ENCODE results near the gene HCN3.

HCN3 gene

GRCh38 chr1:155254714-155255242, 22.5 kb upstream of the HCN3 start:
- DNase-seq, result no peak

GRCh38 chr1:155255243-155256007, 21.8 kb upstream of the HCN3 start, which contains the start of gene ENTREP3:
Gene ENTREP3, minus strand, starts transcription at chr1:155255483. Its CDS starts 606 bp downstream, at chr1:155254877.
- peak; percentile 66 for DNase-seq

GRCh38 chr1:155256058-155256852, 21.0 kb upstream of the HCN3 start:
- no peak for DNase-seq

GRCh38 chr1:155260276-155260675, 17.0 kb upstream of the HCN3 start:
- DNase-seq, result no peak

- DNase-seq, result no peak
Measured at GRCh38 chr1:155261493-155261851, 15.8 kb upstream of the HCN3 start.

GRCh38 chr1:155261852-155262673, 15.2 kb upstream of the HCN3 start, which contains the start of gene SCAMP3:
Gene SCAMP3, minus strand, starts transcription at chr1:155262360. Its CDS starts 209 bp downstream, at chr1:155262151.
- peak; percentile 90 for DNase-seq

GRCh38 chr1:155263067-155263466, 14.2 kb upstream of the HCN3 start:
- no peak for DNase-seq

DNA sequence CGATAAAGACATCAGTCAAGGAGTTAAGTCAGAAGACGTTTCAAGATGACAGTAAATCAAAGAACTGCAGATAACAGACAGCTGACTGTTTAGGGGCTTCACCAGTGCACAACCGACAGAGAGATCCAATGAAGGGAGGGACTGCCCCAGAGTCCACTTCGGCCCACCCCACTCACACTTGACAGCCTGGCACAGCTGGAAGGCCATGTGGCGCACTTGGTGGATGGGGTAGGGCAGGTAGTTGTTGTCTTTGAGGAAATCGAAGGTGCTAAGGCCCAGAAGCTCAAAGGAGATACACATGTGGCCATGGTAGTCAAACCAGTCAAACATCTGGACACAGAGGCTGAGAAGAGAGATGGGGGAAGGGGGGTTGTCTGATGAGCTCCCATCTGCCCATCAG, 10.7 kb upstream of the HCN3 start:
- DNase-seq, result no peak

GRCh38 chr1:155267373-155267772, 9.9 kb upstream of the HCN3 start:
- no peak for DNase-seq

GRCh38 chr1:155268630-155269029, 8.6 kb upstream of the HCN3 start:
- DNase-seq, result no peak

GRCh38 chr1:155269381-155269780, 7.9 kb upstream of the HCN3 start:
- no peak for DNase-seq

GRCh38 chr1:155272466-155273342, 4.6 kb upstream of the HCN3 start:
- DNase-seq, result no peak

DNA sequence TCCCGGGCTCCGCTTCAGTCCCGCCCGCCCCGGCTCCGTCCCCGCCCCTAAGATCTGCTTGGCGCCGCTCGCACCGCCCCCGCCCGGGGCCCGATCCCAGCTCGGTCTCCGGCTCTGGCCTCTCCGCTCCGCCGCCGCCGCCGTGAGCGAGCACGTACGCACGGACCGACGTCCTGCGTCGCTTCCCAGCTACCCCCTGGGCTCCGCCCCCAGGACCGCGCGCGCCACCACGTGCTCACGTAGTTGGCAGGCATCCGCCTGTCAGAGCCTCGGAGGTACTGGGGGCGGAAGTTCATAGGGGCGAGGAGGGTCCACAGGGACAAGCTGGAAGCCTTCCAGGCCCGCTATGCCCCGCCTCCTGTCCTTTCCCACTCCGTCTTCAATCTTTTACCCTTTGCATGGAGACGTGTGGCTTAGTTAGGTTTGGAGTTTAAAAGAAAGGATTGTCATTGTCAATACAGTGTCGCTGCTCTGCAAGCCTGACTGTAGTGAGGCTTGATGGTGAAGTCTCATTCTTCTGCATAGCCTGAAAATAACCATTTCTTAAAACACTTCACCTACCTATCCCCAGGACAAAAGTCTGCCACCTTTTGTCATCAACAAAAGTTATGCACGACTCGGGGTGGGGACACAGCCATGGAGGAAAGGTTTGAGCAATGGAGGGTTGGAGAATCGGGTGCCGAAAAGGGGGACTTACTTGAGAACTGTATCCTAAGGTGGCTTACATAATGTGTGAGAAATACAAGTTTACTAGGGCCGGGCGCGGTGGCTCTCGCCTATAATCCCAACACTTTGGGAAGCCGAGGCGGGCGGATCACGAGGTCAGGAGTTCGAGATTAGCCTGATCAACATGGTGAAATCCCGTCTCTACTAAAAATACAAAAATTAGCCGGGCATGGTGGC, 3.7 kb upstream of the HCN3 start, which contains the start of gene CLK2:
Gene CLK2, minus strand, starts transcription at position 162 of the 903 bp plus-strand sequence. CDS start 2,527 bp downstream, outside the sequence.
- peak; percentile 98 for DNase-seq

GRCh38 chr1:155277902-155278688, 832 bp downstream of the HCN3 start:
- no peak for DNase-seq

DNA sequence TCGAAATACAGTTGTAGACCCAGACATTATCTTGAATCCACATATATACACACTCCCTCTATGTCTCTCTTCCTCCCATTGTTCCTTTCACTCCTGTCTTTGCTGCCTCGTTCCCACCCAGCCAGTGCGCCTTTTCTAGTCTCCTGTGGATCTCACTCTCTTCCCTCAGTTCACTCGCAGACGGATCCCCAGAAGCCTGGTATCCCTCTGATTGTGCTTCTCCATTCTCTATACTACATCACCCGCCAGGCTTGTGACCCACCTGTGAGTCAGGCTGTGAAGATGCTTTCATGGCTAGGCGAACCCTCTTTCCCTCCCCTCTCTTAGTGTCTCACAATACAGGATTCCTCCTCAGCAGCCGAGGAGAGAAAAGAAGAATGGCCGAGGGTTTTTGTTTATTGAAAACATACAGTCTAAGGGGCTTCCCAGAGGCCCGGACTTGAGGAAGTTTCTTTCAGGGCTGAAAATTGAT, 1.5 kb downstream of the HCN3 start:
- no peak for DNase-seq

- no peak for DNase-seq
Measured at GRCh38 chr1:155279268-155279667, 2.0 kb downstream of the HCN3 start.

DNA sequence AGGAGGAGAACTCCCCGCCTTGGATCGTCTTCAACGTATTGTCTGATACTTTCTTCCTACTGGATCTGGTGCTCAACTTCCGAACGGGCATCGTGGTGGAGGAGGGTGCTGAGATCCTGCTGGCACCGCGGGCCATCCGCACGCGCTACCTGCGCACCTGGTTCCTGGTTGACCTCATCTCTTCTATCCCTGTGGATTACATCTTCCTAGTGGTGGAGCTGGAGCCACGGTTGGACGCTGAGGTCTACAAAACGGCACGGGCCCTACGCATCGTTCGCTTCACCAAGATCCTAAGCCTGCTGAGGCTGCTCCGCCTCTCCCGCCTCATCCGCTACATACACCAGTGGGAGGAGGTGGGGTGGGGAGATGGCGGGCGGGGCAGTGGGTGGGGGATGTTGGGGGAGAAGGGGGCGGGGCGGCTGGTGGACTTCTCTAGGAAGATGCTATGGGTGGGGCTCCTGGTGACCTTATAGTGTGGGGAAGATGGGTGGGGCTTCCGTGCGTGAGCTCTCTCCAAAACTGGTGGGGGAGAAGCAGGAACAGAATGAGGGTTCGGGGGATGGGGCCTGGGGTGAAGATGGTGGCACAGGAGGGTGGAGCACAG, 5.3 kb downstream of the HCN3 start:
- no peak for DNase-seq

DNA sequence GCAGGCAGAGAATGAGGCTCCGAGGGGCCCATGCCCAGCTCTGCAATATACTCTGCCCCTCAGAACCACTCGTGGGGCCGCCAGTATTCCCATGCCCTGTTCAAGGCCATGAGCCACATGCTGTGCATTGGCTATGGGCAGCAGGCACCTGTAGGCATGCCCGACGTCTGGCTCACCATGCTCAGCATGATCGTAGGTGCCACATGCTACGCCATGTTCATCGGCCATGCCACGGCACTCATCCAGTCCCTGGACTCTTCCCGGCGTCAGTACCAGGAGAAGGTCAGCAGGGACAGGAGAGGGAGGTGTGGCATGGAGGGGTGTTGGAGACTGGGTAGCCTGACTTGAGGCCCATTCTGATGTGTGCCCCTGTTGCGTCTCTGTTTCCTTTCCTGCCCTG, 7.2 kb downstream of the HCN3 start:
- DNase-seq, result no peak

GRCh38 chr1:155285063-155285462, 7.8 kb downstream of the HCN3 start:
- no peak for DNase-seq
